Fibroblast of lung (primary cell): ENCODE results near the gene ATP2B2. TPM values are rescaled to one million over a fixed set of nuclear protein-coding genes. Genes with fewer than 3 reads are reported as not detected.

ENCODE experiments used
- DNase-seq, 2 donors: peaks; one replicate each; pipeline versions ENCODE4 v3.0.0 to v3.0.0-alpha.2; 2010; ENCODE audit warnings: low read depth in 2 of 2
- H2AFZ ChIP-seq: 2 replicates; pipeline ENCODE4 v1.5.1; 2012; ENCODE audit warnings: low read length, control low read depth, inconsistent platforms
- H3K27ac ChIP-seq: 2 replicates; pipeline ENCODE4 v1.5.1; 2011; ENCODE audit warnings: low read length, control low read depth; ENCODE audit not compliant: insufficient read depth
- H3K27me3 ChIP-seq: 2 replicates; pipeline ENCODE4 v1.5.1; 2011; ENCODE audit warnings: mild to moderate bottlenecking, low read length; ENCODE audit not compliant: control insufficient read depth, insufficient read depth
- H3K36me3 ChIP-seq: 2 replicates; pipeline ENCODE4 v1.5.1; 2011; ENCODE audit warnings: low read length; ENCODE audit not compliant: control insufficient read depth, insufficient read depth
- H3K4me1 ChIP-seq: 2 replicates; pipeline ENCODE4 v1.5.1; 2011; ENCODE audit warnings: low read length; ENCODE audit not compliant: control insufficient read depth, insufficient read depth; ENCODE audit errors: extremely low read depth
- H3K4me2 ChIP-seq: 2 replicates; pipeline ENCODE4 v1.5.1; 2011; ENCODE audit warnings: low read length, control low read depth; ENCODE audit not compliant: insufficient read depth; ENCODE audit errors: extremely low read depth
- H3K4me3 ChIP-seq, 4 experiments: fragments of 200-600 bp in 1 of 4; sonication (generic) in 1 of 4; replicated peaks in 1 of 4; 2 replicates each; pipeline ENCODE4 v1.5.1; 2011 to 2016; ENCODE audit warnings: low read length in 4 of 4, low read depth in 3 of 4, mild to moderate bottlenecking in 3 of 4, control low read depth in 2 of 4, inconsistent platforms in 1 of 4, mixed read lengths in 1 of 4; ENCODE audit not compliant: insufficient read depth in 1 of 4; ENCODE audit errors: control extremely low read depth in 1 of 4
- H3K79me2 ChIP-seq: 2 replicates; pipeline ENCODE4 v1.5.1; 2012; ENCODE audit warnings: mild to moderate bottlenecking, low read length, inconsistent platforms; ENCODE audit not compliant: control insufficient read depth, insufficient read depth
- H3K9ac ChIP-seq: 2 replicates; pipeline ENCODE4 v1.5.1; 2011; ENCODE audit warnings: mild to moderate bottlenecking, low read length, control low read depth; ENCODE audit not compliant: insufficient read depth
- H3K9me3 ChIP-seq: 2 replicates; pipeline ENCODE4 v1.5.1; 2012; ENCODE audit warnings: low read depth, low read length; ENCODE audit not compliant: control insufficient read depth, insufficient read depth
- H4K20me1 ChIP-seq: 2 replicates; pipeline ENCODE4 v1.5.1; 2011; ENCODE audit warnings: low read length; ENCODE audit not compliant: control insufficient read depth, insufficient read depth; ENCODE audit errors: extremely low read depth
- CTCF ChIP-seq, 2 donors: IDR thresholded peaks in 1 of 2; conservative IDR thresholded peaks in 1 of 2; 1 replicate in 1 of 2; 2 replicates in 1 of 2; pipeline ENCODE4 v1.5.1; 2011 to 2012; ENCODE audit warnings: low read length in 2 of 2, control low read depth in 1 of 2, inconsistent platforms in 1 of 2, low read depth in 1 of 2, mild to moderate bottlenecking in 1 of 2
- EZH2 ChIP-seq: IDR thresholded peaks from 2 replicates; pipeline ENCODE4 v1.5.1; 2012; ENCODE audit warnings: low read length, control low read depth, mild to moderate bottlenecking; ENCODE audit errors: missing control alignments
- polyA plus RNA-seq, 2 donors: library from polyadenylated mRNA; depleted of rRNA in 1 of 2; stranded (reverse) in 1 of 2; unstranded in 1 of 2; fragments of >200 nt; gene quantifications; 2 replicates each; pipeline ENCODE4 v1.2.1, GENCODE V29; 2011 to 2012; ENCODE audit warnings: missing spikeins in 1 of 2
- total RNA-seq: library from RNA; depleted of rRNA; stranded (reverse); fragments of >200 nt; gene quantifications from 2 replicates; pipeline ENCODE4 v1.2.1, GENCODE V29; 2014

ATP2B2 gene
- total and polyA plus RNA-seq, 2 donors (not counting 1 experiment from before 2014, with no cell fraction given) = not detected

DNA sequence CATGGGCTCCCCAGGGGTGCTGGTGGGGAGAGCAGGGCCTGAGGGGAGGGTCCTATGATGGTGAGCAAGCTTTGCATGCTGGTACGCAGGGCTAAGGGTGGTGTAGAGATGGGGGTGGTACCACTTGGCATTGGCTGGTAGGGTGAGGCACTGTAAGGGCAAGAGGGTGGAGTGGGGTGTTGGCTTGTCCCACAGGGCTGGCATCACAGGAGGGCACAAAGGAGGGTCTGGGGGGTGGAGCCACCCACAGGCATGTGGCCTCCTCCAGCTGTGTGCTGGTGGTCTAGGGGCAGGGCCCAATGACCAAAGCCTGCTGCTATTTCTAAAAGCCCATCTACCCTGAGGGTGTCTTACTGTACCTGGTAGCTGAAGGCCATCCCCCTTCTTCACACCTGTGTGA is 119.3 kb downstream of the ATP2B2 start:
- peaks cover 6% of the 10 kb centered on the region for H3K27me3 ChIP-seq
- no peaks in the 10 kb centered on the region for H3K79me2 ChIP-seq
- no peak overlapping the region for H3K4me3 ChIP-seq
- H2AFZ ChIP-seq = no peak overlapping the region
- no peaks in the 10 kb centered on the region for H3K9me3 ChIP-seq
- no peak for DNase-seq
- no peak for TF ChIP-seq CTCF (conservative IDR thresholded peaks at IDR 0.05 in 1 of 2, IDR thresholded peaks at IDR 0.05 in 1 of 2; ENCODE audit: low read depth in 1 of 2, low read length in 2 of 2)
- H4K20me1 ChIP-seq = no peaks in the 10 kb centered on the region
- H3K36me3 ChIP-seq = no peaks in the 10 kb centered on the region
- H3K9ac ChIP-seq = no peak overlapping the region
- H3K4me1 ChIP-seq = no peaks in the 10 kb centered on the region
- no peak overlapping the region for H3K27ac ChIP-seq
- no peak overlapping the region for H3K4me2 ChIP-seq

GRCh38 chr3:10384541-10385360 is 120.6 kb downstream of the ATP2B2 start:
- Histone ChIP-seq H3K9me3 (no peaks in the 10 kb centered on the region), H3K79me2 (no peaks in the 10 kb centered on the region), H2AFZ (no peak overlapping the region), H3K27me3 (peaks cover 6% of the 10 kb centered on the region), H3K4me3 (no peak overlapping the region), H3K27ac (no peak overlapping the region), H3K4me2 (no peak overlapping the region), H3K9ac (no peak overlapping the region), H3K36me3 (no peaks in the 10 kb centered on the region), H3K4me1 (no peaks in the 10 kb centered on the region), H4K20me1 (no peaks in the 10 kb centered on the region)
- TF ChIP-seq EZH2 (no peak), CTCF (conservative IDR thresholded peaks at IDR 0.05 in 1 of 2, IDR thresholded peaks at IDR 0.05 in 1 of 2; ENCODE audit: low read depth in 1 of 2, low read length in 2 of 2) (no peak)
- DNase-seq = no peak

- H3K4me3 ChIP-seq = no peak overlapping the region
- no peak for DNase-seq
- H3K4me2 ChIP-seq = no peak overlapping the region
- no peak overlapping the region for H2AFZ ChIP-seq
- H3K79me2 ChIP-seq = no peaks in the 10 kb centered on the region
- H3K9ac ChIP-seq = no peak overlapping the region
- H3K9me3 ChIP-seq = no peaks in the 10 kb centered on the region
- no peaks in the 10 kb centered on the region for H3K36me3 ChIP-seq
- H3K4me1 ChIP-seq = no peaks in the 10 kb centered on the region
- peaks cover 6% of the 10 kb centered on the region for H3K27me3 ChIP-seq
- no peaks in the 10 kb centered on the region for H4K20me1 ChIP-seq
- TF ChIP-seq EZH2 (no peak), CTCF (conservative IDR thresholded peaks at IDR 0.05 in 1 of 2, IDR thresholded peaks at IDR 0.05 in 1 of 2; ENCODE audit: low read depth in 1 of 2, low read length in 2 of 2) (no peak)
- no peak overlapping the region for H3K27ac ChIP-seq
Observed at GRCh38 chr3:10383850-10384248, 121.5 kb downstream of the ATP2B2 start.
